Ishikawa (cell line): ENCODE data around the gene XXYLT1.

Experiments
- CEBPB ChIP-seq: IDR thresholded peaks from 2 replicates; pipeline ENCODE4 v1.6.1; 2012
- CREB1 ChIP-seq: IDR thresholded peaks from 2 replicates; pipeline ENCODE4 v1.6.1; 2012; ENCODE audit warnings: low read depth
- EP300 ChIP-seq: IDR thresholded peaks from 2 replicates; pipeline ENCODE4 v1.6.1; 2012; ENCODE audit warnings: borderline replicate concordance
- FOXM1 ChIP-seq: IDR thresholded peaks from 2 replicates; pipeline ENCODE4 v1.6.1; 2012; ENCODE audit warnings: low read depth, borderline replicate concordance
- MAX ChIP-seq: IDR thresholded peaks from 2 replicates; pipeline ENCODE4 v1.6.1; 2012
- NFIC ChIP-seq: IDR thresholded peaks from 2 replicates; pipeline ENCODE4 v1.6.1; 2012
- RAD21 ChIP-seq: IDR thresholded peaks from 2 replicates; pipeline ENCODE4 v1.6.1; 2012; ENCODE audit warnings: low read depth
- REST ChIP-seq: IDR thresholded peaks from 2 replicates; pipeline ENCODE4 v1.6.1; 2012; ENCODE audit warnings: low read depth, mild to moderate bottlenecking
- TAF1 ChIP-seq: IDR thresholded peaks from 2 replicates; pipeline ENCODE4 v1.6.1; 2012; ENCODE audit warnings: low read depth, mild to moderate bottlenecking
- YY1 ChIP-seq: IDR thresholded peaks from 2 replicates; pipeline ENCODE4 v1.6.1; 2012; ENCODE audit warnings: low read depth

GRCh38 chr3:195048059-195048905 lies 222.7 kb downstream of the XXYLT1 start:
- TF ChIP-seq MAX, result no peak
- TF ChIP-seq RAD21, result no peak
- TF ChIP-seq REST, result no peak
- TF ChIP-seq CREB1, result no peak
- TF ChIP-seq FOXM1, result no peak
- peak; percentile 27; the same call in 1 of the 2 replicates for TF ChIP-seq CEBPB
- TF ChIP-seq TAF1, result no peak
- TF ChIP-seq YY1, result no peak
- no peak for TF ChIP-seq EP300
- TF ChIP-seq NFIC, result no peak
